GM19395 (cell line): ENCODE measurements around the gene TARS2.

Source experiments
- ATAC-seq: cut with Tn5 transposase; IDR thresholded peaks from one replicate; pipeline ENCODE4 v1.9.1; 2021; ENCODE audit warnings: mild to moderate bottlenecking, moderate library complexity; ENCODE audit not compliant: unreplicated experiment

The TARS2 gene

DNA sequence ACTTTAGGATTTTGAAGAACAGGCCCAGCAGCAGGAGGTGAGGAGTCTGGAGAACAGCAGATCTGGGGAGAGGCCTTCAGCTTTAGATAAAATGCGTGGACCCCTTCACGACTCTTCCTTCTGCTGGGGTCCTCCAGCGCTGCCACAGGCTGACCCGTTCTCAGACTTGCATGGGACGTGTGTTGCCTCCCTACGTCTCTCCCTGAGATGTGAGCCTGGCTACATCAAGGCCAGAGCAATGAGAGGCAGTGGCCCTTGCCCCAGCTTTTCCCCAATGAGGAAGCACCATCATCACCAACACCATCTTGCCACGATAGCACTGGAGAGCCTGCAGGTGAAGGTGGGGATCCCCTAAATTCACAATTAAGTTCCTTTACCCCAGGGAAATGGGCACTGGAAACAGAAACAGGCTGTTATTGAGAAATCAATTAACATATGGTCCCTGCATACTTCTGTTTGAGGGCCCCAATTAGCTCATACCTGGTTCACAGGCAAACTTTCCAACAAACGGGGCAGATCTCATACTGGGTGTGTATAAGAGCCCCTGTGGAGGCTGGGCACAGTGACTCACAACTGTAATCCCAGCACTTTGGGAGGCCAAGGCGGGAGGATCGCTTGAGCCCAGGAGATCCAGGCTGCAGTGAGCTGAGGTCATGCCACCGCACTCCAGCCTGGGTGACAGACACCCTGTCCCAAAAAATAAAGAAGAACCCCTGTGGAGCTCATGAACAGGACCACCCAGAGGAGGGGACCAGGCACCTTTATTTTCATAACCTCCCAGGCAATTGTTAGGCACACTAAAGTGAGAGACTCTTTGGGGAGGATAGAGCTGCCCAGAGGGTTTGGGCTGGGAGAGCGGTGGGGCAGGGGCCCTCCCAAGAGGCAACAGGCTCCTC is 49.9 kb downstream of the TARS2 start:
- no peak for ATAC-seq

DNA sequence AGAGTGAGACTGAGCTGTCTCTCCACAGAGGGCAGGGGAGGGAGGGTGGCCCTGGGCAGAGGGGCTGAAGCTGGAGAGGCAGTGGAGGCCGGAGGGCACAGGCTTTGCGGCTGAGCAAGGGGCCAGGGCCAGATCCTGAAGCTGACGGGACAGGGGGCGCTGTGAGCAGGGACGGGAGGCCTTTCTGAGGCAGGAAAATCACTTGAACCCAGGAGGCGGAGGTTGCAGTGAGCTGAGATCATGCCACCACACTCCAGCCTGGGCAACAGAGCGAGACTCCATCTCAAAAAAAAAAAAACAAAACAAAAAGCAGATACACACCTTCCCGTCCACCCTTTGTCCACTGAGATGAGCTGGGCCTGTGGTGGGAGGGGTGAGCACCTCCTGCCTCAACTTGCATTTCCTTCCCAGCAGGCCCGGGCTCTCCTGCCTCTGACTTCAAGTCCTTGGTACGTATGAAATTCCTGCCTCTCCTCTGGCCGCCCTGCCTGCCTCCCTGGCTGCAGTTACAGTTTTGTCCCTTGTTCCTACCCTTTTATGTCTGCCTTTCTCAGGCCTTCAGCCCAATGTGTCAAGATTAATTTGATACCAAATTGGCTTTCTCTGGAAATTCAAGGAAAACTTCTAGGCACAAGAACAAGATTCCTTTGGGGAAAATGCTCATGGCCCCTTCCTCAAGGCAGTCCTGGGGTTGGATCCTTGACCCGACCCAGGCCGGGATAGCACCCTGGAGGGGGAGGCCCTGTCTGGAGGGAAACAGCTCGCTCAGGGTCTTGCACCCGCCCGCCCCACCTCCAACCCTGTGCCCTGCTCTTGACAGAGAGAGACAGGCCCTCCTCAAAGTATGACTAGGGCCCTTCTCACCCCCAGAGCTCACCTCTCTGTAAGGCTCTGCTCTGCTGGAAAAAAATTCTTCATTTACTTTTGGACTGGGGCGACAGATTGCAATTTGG is 50.8 kb downstream of the TARS2 start:
- no peak for ATAC-seq

- no peak for ATAC-seq
Observed at GRCh38 chr1:150543500-150544143, 56.4 kb downstream of the TARS2 start.

DNA sequence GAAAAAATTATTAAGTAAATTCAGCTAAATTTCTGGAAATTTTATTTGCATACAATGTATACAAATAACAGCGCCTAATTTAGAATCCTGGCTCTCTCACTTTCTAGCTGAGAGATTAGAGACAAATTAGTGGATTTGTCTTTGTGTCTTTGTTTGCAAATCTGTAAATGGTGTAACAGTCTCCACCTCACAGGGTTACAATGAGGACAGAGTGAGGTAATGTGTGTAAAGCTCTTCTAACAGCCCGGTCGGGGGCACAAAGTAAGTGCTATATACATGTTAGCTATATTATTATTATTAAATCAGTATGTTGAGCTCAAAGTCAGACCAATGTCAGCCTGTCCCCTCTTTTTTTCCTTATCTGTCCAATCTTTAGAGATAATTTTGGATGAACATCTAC is 57.0 kb downstream of the TARS2 start:
- no peak for ATAC-seq

- no peak for ATAC-seq
Observed at GRCh38 chr1:150545486-150546032, 58.3 kb downstream of the TARS2 start.

DNA sequence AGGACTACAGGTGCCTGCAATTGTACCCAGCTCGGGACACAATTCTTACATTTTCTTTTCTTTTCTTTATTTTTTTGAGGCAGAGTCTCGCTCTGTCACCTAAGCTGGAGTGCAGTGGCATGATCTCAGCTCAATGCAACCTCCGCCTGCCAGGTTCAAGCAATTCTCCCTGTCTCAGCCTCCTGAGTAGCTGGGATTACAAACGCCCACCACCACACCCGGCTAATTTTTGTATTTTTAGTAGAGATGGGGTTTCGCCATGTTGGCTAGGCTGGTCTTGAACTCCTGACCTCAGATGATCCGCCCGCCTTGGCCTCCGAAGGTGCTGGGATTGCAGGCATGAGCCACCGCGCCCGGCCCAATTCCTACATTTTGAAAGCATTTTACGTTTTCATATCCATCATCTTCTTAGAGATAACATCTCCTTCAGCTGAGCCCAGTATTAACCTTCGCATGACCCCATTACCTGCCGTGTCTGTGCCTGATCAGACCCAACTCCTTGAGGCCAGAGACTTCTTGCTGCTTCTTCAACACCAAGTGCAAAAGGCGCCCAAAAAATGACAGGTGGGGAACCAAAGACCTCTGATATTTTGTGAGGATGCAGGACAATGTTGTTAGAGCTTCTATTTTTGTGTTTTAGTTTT is 59.2 kb downstream of the TARS2 start:
- ATAC-seq = no peak

- no peak for ATAC-seq
Observed at GRCh38 chr1:150548324-150548631, 61.1 kb downstream of the TARS2 start.

DNA sequence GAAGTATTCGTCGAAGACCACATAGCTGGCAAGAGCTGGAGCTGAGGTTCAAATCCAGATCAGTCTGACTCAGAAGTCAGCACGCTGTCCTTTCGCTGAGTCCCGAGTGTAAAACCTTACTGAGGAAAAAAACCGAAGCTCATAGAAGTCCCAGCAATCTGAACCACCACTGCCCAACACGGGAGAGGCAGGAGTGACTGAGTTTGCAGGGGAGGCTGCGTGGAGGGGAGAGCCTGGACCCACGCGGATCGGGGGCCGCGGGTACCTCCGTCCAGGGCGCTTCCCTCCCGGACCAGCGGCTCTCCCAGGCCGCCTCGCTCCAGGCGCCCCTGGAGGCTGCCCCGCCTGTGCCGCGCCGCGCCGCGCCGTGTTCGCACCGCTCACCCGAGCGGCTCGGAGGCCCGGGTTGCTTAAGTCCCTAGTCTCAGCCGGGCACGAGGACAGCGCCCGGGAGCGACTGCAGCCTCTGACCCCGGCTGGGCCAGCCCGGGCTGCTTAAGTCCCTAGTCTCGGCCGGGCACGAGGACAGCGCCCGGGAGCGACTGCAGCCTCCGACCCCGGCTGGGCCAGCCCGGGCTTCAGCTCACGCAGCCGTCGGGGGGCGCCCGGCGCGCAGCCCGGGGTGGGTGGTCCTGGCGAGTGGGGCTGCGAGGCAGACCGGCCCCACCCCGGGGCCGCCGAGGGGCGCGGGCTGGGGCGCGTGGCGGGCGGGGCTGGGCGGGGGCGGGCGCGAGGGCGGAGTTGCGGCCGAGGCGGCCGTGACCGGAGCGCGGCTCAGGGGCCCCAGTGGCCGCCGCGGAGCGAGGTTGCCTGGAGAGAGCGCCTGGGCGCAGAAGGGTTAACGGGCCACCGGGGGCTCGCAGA is 61.6 kb downstream of the TARS2 start, which contains the start of gene ADAMTSL4:
ADAMTSL4 (plus strand) TSS at position 777 of the 864 bp plus-strand sequence. CDS start 2,881 bp downstream, outside the sequence.
- no peak for ATAC-seq

DNA sequence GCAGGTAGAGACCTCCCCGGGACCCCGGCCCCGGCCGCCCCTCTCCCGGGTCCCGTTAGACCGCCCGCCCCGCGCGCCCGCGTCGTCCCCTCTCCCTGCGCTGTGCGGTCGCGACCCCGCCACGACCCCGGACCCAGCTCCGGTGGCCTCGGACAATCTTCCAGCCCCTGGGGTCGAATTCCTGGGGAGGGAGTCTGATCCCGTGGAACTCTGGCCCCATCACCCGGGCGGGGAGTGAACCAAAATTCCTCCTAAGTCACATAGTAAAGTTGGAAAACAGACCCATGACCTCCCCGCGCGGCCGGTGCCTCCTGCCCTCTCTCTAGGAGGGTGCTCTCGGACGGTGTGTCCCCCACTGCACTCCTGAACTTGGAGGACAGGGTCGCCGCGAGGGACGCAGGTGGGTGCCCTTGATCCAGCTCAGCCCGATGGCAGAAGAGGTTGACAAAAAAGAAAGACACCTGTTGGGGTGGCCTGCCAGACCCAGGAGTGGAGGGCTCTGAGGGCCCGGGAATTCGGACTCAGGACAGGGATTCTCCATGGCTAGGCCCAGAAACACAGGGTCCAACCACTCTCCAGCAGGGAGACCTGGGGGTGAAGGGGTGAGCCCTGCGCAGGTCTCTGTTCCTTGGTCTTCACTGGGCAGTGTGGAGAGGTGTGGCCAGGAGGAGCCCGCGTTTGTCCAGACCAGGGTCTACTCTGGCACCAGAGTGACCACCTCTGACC is 62.4 kb downstream of the TARS2 start:
- ATAC-seq = no peak

GRCh38 chr1:150550222-150551050 is 63.2 kb downstream of the TARS2 start:
- ATAC-seq = no peak

DNA sequence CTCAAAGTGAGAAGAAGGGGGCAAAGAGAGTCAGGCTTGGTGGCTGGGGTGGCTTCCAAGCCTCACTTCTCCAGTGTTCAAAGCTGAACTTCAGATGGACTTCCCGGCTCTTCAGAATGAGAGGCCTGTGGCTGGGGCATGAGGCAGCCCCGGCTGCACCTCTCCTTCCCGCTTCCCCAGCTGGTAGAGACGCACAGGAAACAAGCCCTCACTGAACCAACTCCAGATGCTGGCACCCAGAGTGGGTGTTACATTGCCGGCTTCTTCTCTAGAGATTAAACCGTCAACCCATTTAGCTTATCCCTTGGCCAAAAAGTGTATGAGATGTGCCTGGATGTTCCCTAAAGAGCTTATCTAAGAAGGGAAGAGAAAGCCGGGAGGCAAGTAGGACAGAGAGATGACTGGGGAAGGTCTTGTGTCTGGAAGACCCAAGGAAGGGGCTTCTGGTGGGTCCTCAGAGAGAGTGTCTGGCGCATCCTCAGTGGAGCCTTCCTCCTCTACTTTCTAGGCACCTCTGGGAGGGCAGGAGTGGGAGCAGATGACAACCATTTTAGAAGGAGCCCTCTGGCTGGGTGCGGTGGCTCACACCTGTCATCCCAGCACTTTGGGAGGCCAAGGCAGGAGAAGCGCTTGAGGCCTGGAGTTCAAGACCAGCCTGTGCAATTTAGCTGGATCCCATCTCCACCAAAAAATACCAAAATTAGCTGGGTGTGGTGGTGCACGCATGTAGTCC is 64.0 kb downstream of the TARS2 start:
- ATAC-seq = no peak

GRCh38 chr1:150551784-150552127 is 64.5 kb downstream of the TARS2 start:
- ATAC-seq = no peak

DNA sequence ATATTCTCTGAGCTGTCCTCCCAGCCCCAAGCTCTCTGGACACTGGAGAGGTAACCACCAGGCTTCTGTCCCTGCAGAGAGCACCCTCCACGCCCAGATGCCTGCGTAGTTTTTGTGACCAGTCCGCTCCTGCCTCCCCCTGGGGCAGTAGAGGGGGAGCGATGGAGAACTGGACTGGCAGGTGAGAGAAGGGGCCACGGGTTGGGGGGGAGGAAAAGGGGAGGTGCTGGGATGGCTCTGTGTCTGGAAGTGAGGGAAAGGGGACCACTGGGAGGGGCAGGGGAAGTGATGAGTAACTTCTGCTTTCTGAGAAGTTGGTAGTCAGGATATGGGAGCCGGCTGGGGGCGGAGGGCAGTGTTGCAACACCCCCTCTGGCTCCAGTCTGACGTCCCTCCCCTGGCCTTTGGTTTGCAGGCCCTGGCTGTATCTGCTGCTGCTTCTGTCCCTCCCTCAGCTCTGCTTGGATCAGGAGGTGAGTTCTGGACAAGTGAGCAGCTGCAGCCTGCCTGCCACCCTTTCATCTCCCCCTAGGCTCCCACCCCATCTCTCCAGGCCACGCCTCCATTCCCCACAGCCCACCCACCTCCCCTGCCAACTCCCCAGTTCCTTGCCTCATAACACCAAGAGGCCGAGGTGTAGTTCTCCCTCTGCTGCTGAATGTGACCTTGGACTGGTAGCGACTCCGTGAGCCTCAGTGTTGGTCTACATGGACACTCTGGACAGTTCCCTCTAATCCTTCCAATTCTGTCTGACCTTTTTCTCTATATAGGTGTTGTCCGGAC is 65.1 kb downstream of the TARS2 start:
- no peak for ATAC-seq

DNA sequence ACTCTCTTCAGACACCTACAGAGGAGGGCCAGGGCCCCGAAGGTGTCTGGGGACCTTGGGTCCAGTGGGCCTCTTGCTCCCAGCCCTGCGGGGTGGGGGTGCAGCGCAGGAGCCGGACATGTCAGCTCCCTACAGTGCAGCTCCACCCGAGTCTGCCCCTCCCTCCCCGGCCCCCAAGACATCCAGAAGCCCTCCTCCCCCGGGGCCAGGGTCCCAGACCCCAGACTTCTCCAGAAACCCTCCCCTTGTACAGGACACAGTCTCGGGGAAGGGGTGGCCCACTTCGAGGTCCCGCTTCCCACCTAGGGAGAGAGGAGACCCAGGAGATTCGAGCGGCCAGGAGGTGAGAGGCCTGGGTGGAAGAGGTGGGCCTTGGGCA is 65.7 kb downstream of the TARS2 start:
- no peak for ATAC-seq

GRCh38 chr1:150553392-150554085 is 66.3 kb downstream of the TARS2 start:
- no peak for ATAC-seq

DNA sequence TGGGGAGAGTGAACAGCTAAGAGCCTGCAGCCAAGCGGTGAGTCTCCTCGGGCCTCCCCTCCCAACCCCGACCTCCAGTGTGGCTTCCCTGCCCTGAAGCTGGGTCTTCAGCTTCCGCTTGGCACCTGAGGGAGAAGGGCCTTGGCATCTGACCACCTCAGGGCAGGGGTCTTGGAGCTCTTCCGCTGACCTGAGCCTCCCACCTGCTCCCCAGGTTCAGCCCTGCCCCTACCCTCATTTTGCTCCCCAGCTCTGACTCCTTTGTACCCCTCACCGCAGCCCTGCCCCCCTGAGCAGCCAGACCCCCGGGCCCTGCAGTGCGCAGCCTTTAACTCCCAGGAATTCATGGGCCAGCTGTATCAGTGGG is 66.8 kb downstream of the TARS2 start:
- no peak for ATAC-seq
